SK-N-SH (cell line): Measurements from ENCODE around the gene LRP6. TPM values are rescaled to one million over a fixed set of nuclear protein-coding genes. Genes with fewer than 3 reads are reported as not detected.

Source experiments
- CTCF ChIA-PET: fragments of 300-600, 350-600 bp; formaldehyde crosslinking; extraction: SDS; loops from one replicate; lab custom pipeline; 2021; lab: Yijun Ruan, JAX
- POLR2A ChIA-PET: fragments of 350-600 bp; sonication (Branson Sonifier 250); formaldehyde crosslinking; extraction: SDS; loops from one replicate; lab custom pipeline; 2020; ENCODE audit warnings: antibody characterized with exemption, inconsistent platforms; lab: Yijun Ruan, JAX
- DNase-seq: peaks from one replicate; pipeline ENCODE4 v3.0.0; 2012
- H2AFZ ChIP-seq: fragments of 200-600 bp; sonication (generic); 2 replicates; pipeline ENCODE4 v1.8.1; 2016; ENCODE audit warnings: antibody characterized with exemption, mild to moderate bottlenecking, low read depth
- H3F3A ChIP-seq: fragments of 200-600 bp; sonication (generic); replicated peaks from 2 replicates; pipeline ENCODE3; 2016; ENCODE audit warnings: antibody characterized with exemption, mild to moderate bottlenecking; ENCODE audit not compliant: insufficient read depth
- H3K27ac ChIP-seq, 2 experiments: fragments of 200-500 bp in 1 of 2; fragments of 200-600 bp in 1 of 2; sonication (Bioruptor generic) in 1 of 2; sonication (generic), shearing (Covaris generic) in 1 of 2; 2 replicates each; pipeline versions ENCODE4 v1.5.1 to v1.6.1; 2014 to 2016; ENCODE audit warnings: low read depth in 2 of 2, inconsistent platforms in 1 of 2, low read length in 1 of 2, mild to moderate bottlenecking in 1 of 2, mixed read lengths in 1 of 2
- H3K27me3 ChIP-seq: fragments of 200-600 bp; sonication (generic), shearing (Covaris generic); 2 replicates; pipeline ENCODE4 v1.6.1; 2016; ENCODE audit warnings: mixed run types; ENCODE audit not compliant: insufficient read depth
- H3K36me3 ChIP-seq, 2 experiments: fragments of 200-500 bp in 1 of 2; fragments of 200-600 bp in 1 of 2; sonication (Bioruptor generic) in 1 of 2; sonication (generic) in 1 of 2; replicated peaks in 1 of 2; 2 replicates each; pipeline versions ENCODE3 to v1.5.1; 2014 to 2016; ENCODE audit warnings: low read length in 1 of 2, mild to moderate bottlenecking in 1 of 2; ENCODE audit not compliant: insufficient read depth in 2 of 2, control insufficient read depth in 1 of 2
- H3K4me1 ChIP-seq, 2 experiments: fragments of 200-500 bp in 1 of 2; fragments of 200-600 bp in 1 of 2; sonication (Bioruptor generic) in 1 of 2; sonication (generic), shearing (Covaris generic) in 1 of 2; 2 replicates each; pipeline versions ENCODE4 v1.5.1 to v1.6.1; 2014 to 2016; ENCODE audit warnings: low read depth in 1 of 2, low read length in 1 of 2, mixed run types in 1 of 2; ENCODE audit not compliant: insufficient read depth in 2 of 2, control insufficient read depth in 1 of 2
- H3K4me2 ChIP-seq: fragments of 200-600 bp; sonication (generic), shearing (Covaris generic); 2 replicates; pipeline ENCODE4 v1.6.1; 2017; ENCODE audit warnings: mixed run types
- H3K4me3 ChIP-seq, 2 experiments: fragments of 200-500 bp in 1 of 2; fragments of 200-600 bp in 1 of 2; sonication (Bioruptor generic) in 1 of 2; sonication (generic), shearing (Covaris generic) in 1 of 2; 2 replicates each; pipeline versions ENCODE4 v1.5.1 to v1.8.1; 2014 to 2016; ENCODE audit warnings: low read depth in 2 of 2, inconsistent platforms in 1 of 2, low read length in 1 of 2, mild to moderate bottlenecking in 1 of 2, mixed read lengths in 1 of 2, moderate library complexity in 1 of 2
- H3K79me2 ChIP-seq: fragments of 200-600 bp; sonication (generic); 2 replicates; pipeline ENCODE4 v1.8.1; 2017; ENCODE audit warnings: mild to moderate bottlenecking; ENCODE audit not compliant: insufficient read depth
- H3K9ac ChIP-seq: fragments of 200-600 bp; sonication (generic); 2 replicates; pipeline ENCODE4 v1.6.1; 2017; ENCODE audit warnings: mixed run types
- H3K9me2 ChIP-seq: fragments of 200-600 bp; sonication (generic); 2 replicates; pipeline ENCODE4 v1.6.1; 2017; ENCODE audit warnings: mixed run types
- H3K9me3 ChIP-seq: fragments of 200-600 bp; sonication (generic); 2 replicates; pipeline ENCODE4 v1.6.1; 2017; ENCODE audit warnings: mixed run types, mild to moderate bottlenecking, moderate library complexity
- H4K20me1 ChIP-seq: fragments of 200-600 bp; sonication (generic); 2 replicates; pipeline ENCODE4 v1.6.1; 2017; ENCODE audit warnings: mild to moderate bottlenecking, mixed run types; ENCODE audit not compliant: insufficient read depth
- CTCF ChIP-seq: fragments of 200-600 bp; sonication (generic); IDR thresholded peaks from 2 replicates; pipeline ENCODE4 v1.6.1; 2017; ENCODE audit warnings: antibody characterized with exemption, mild to moderate bottlenecking, moderate library complexity
- FOSL2 ChIP-seq: IDR thresholded peaks from 2 replicates; pipeline ENCODE4 v1.4.0; 2012; ENCODE audit warnings: low read depth, mild to moderate bottlenecking, moderate library complexity, borderline replicate concordance
- JUND ChIP-seq: IDR thresholded peaks from 2 replicates; pipeline ENCODE4 v1.4.0; 2012
- MXI1 ChIP-seq: IDR thresholded peaks from 2 replicates; pipeline ENCODE4 v1.6.1; 2012; ENCODE audit warnings: mild to moderate bottlenecking, low read depth, low read length, improper control_type of control experiment
- NFIC ChIP-seq: IDR thresholded peaks from 2 replicates; pipeline ENCODE4 v1.4.0; 2012; ENCODE audit warnings: borderline replicate concordance
- REST ChIP-seq: IDR thresholded peaks from 2 replicates; pipeline ENCODE4 v1.6.1; 2012; ENCODE audit warnings: mild to moderate bottlenecking, low read depth, low read length, moderate library complexity
- RFX5 ChIP-seq: IDR thresholded peaks from 2 replicates; pipeline ENCODE4 v1.6.1; 2012; ENCODE audit warnings: mild to moderate bottlenecking, improper control_type of control experiment, low read length
- SIN3A ChIP-seq: IDR thresholded peaks from 2 replicates; pipeline ENCODE4 v1.6.1; 2012; ENCODE audit warnings: low read depth, mild to moderate bottlenecking, low read length, moderate library complexity, borderline replicate concordance
- SMC3 ChIP-seq: IDR thresholded peaks from 2 replicates; pipeline ENCODE4 v1.6.1; 2012; ENCODE audit warnings: low read depth, low read length, improper control_type of control experiment
- TCF12 ChIP-seq: IDR thresholded peaks from 2 replicates; pipeline ENCODE4 v1.4.0; 2012
- YY1 ChIP-seq: IDR thresholded peaks from 2 replicates; pipeline ENCODE4 v1.4.0; 2012; ENCODE audit warnings: low read depth, mild to moderate bottlenecking
- WGBS: methylation state at CpG from one replicate; pipeline ENCODE4 v1.1.6; 2017; ENCODE audit warnings: low lambda C conversion rate; 5-methylcytosine and 5-hydroxymethylcytosine counted together
- polyA plus RNA-seq, 3 experiments: library from polyadenylated mRNA; depleted of rRNA; stranded (reverse); fragments of >200 nt; gene quantifications; 2 replicates each; pipeline ENCODE4 v1.2.3, GENCODE V29; 2012
- TF ChIP-seq, protein P1 (sequence below): fragments of 150-350 bp; IDR thresholded peaks from 2 replicates; pipeline ENCODE4 v1.6.1; 2016; ENCODE audit warnings: mild to moderate bottlenecking, low read depth, low read length
- TF ChIP-seq, protein P2 (sequence below): IDR thresholded peaks from 2 replicates; pipeline ENCODE4; 2012
- TF ChIP-seq, protein P3 (sequence below): IDR thresholded peaks from 2 replicates; pipeline ENCODE4 v1.4.0; 2012; ENCODE audit warnings: low read depth

Gene LRP6
- polyA plus RNA-seq, 1 of the 3 experiments (the other 2 are of a cell fraction), result 13.7 TPM

- no peaks in the 10 kb centered on the region for H3K9me3 ChIP-seq
- no peak overlapping the region for H3K4me2 ChIP-seq
- no peaks in the 10 kb centered on the region; a peak in 1 of 4 replicates for H3K4me1 ChIP-seq
- H3K9me2 ChIP-seq, result no peaks in the 10 kb centered on the region
- H3F3A ChIP-seq, result no peaks in the 10 kb centered on the region
- H3K4me3 ChIP-seq, result no peak overlapping the region
- CTCF ChIA-PET, result interaction anchor here (0.6 to 1.1 kb wide), 3 partner anchors 227 to 491 kb away, joined by 3 to 4 read pairs (median 3); no protein-coding TSS in a partner anchor
- POLR2A ChIA-PET, result no interaction called here
- H4K20me1 ChIP-seq, result no peaks in the 10 kb centered on the region
- 75% methylated on average over 17 of the region's 21 CpGs for WGBS
- no peaks in the 10 kb centered on the region for H3K36me3 ChIP-seq
- no peak overlapping the region for H3K27ac ChIP-seq
- no peaks in the 10 kb centered on the region; the same call in 1 of the 2 replicates for H3K27me3 ChIP-seq
- DNase-seq, result no peak
- no peaks in the 10 kb centered on the region for H3K79me2 ChIP-seq
- H3K9ac ChIP-seq, result no peak overlapping the region
- no peak for TF ChIP-seq MXI1
- no peak for TF ChIP-seq RFX5
- no peak for TF ChIP-seq CTCF
- no peak for TF ChIP-seq REST
- TF ChIP-seq FOSL2, result no peak
- H2AFZ ChIP-seq, result no peak overlapping the region
These were observed 194.6 kb downstream of the LRP6 start for GRCh38 chr12:12072064-12072760.

GRCh38 chr12:12070674-12071656 lies 195.9 kb downstream of the LRP6 start, which contains the start of gene BCL2L14:
Gene BCL2L14 (plus strand): TSS chr12:12070939. CDS start chr12:12079306, 8,367 bp downstream.
- H3K9ac ChIP-seq, result no peak within 1 kb of the TSS
- H4K20me1 ChIP-seq, result no peaks in the 10 kb centered on the region
- no peaks in the 10 kb centered on the region for H3K36me3 ChIP-seq
- no peaks in the 10 kb centered on the region for H3K9me2 ChIP-seq
- H3K27me3 ChIP-seq, result no peaks in the 10 kb centered on the region; the same call in 1 of the 2 replicates
- no peaks in the 10 kb centered on the region for H3F3A ChIP-seq
- no peaks in the 10 kb centered on the region; a peak in 1 of 4 replicates for H3K4me1 ChIP-seq
- 70% methylated on average over 12 of the region's 12 CpGs for WGBS
- no peak within 1 kb of the TSS for H3K27ac ChIP-seq
- 0 out of 2 replicates have a peak within 1 kb of the TSS, but pooled peaks have one; percentile 11 for H3K4me2 ChIP-seq
- ChIA-PET CTCF (interaction anchor here (1.1 to 1.4 kb wide), 2 partner anchors 11 to 264 kb away, joined by 3 to 9 read pairs; no protein-coding TSS in a partner anchor), POLR2A (no interaction called here)
- no peak for DNase-seq
- H2AFZ ChIP-seq, result no peak within 1 kb of the TSS
- no peaks in the 10 kb centered on the region for H3K9me3 ChIP-seq
- no peaks in the 10 kb centered on the region for H3K79me2 ChIP-seq
- no peak within 1 kb of the TSS for H3K4me3 ChIP-seq
- TF ChIP-seq, protein P1, sequence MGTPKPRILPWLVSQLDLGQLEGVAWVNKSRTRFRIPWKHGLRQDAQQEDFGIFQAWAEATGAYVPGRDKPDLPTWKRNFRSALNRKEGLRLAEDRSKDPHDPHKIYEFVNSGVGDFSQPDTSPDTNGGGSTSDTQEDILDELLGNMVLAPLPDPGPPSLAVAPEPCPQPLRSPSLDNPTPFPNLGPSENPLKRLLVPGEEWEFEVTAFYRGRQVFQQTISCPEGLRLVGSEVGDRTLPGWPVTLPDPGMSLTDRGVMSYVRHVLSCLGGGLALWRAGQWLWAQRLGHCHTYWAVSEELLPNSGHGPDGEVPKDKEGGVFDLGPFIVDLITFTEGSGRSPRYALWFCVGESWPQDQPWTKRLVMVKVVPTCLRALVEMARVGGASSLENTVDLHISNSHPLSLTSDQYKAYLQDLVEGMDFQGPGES, result no peak
- TF ChIP-seq JUND (no peak), SIN3A (no peak), YY1 (no peak), SMC3 (no peak), TCF12 (no peak), NFIC (no peak)
- TF ChIP-seq, protein P2, sequence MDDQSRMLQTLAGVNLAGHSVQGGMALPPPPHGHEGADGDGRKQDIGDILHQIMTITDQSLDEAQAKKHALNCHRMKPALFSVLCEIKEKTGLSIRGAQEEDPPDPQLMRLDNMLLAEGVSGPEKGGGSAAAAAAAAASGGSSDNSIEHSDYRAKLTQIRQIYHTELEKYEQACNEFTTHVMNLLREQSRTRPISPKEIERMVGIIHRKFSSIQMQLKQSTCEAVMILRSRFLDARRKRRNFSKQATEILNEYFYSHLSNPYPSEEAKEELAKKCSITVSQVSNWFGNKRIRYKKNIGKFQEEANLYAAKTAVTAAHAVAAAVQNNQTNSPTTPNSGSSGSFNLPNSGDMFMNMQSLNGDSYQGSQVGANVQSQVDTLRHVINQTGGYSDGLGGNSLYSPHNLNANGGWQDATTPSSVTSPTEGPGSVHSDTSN, result no peak
- TF ChIP-seq, protein P3, sequence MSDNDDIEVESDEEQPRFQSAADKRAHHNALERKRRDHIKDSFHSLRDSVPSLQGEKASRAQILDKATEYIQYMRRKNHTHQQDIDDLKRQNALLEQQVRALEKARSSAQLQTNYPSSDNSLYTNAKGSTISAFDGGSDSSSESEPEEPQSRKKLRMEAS, result no peak
